Fibroblast of the conjunctiva (primary cell): Measurements from ENCODE around the gene CNTN5.

Experiments used
- DNase-seq: peaks from one replicate; pipeline ENCODE4 v3.0.0-alpha.2; 2010; ENCODE audit warnings: low read depth

The CNTN5 gene

DNA sequence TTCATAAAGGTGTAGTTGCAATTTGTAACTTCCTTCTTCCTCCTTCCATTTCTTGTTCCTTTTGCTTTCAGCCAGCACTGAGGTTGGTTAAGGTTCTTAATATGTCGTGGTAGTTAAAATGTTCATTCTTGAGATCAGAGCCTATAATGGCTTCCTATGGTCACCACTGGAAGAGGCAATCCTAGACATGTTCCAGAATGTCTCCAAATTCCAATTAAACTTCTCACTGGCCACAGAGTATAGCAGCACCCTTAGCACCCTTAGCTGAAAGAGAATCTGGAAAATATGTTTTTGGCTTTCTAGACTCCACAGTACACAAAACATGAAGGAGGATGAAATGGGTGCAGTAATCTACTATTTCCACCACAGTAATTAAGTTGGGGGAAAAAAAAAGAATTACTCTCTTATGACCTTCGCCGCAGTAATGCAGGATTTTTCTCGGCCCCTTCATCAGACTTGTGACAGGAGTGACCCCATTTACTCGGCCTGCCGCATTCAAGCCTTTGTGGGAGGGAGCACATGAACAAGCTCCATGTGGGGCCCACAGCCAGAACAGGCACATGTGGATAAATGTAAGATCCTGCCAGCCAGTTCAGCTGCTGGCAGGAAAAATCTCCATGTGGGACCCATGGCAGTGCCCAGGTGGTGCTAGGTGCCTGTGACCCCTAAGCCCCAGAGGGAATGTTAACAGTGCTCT is 1317.5 kb downstream of the CNTN5 start:
- no peak for DNase-seq

DNA sequence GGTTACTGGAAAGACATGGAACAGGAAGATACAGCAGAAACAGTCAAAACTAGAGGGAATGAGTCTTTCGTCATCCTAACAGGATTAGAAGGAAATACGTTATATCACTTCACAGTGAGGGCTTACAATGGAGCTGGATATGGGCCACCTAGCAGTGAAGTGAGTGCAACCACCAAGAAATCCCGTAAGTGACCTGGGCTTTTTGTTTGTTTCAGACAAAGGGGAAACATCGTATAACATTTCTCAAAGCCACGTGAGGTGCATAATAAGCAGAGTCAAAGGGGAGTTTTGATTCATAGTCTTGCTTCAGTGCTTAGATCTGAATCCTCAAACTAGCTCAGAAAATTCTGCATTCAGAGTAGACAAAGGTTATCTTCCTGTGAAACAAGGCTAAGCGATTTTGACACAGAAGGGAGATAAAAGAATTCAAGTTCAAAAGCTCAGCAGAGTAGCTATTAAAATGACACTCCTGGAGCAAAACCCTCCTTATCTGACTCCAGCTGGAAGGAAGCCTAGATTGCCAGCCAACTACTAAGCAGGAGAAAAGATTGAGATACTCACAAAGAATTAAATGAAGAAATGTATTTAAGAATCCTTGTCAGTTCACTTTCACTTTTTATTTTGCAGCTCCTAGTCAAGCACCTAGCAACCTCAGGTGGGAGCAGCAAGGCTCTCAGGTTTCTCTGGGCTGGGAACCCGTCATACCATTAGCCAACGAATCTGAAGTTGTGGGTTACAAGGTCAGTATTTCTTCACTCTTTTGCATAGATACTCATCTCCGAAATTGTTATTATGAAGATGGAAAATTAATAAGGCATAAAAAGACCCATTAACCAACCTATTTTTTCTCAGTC is 1319.9 kb downstream of the CNTN5 start:
- no peak for DNase-seq

DNA sequence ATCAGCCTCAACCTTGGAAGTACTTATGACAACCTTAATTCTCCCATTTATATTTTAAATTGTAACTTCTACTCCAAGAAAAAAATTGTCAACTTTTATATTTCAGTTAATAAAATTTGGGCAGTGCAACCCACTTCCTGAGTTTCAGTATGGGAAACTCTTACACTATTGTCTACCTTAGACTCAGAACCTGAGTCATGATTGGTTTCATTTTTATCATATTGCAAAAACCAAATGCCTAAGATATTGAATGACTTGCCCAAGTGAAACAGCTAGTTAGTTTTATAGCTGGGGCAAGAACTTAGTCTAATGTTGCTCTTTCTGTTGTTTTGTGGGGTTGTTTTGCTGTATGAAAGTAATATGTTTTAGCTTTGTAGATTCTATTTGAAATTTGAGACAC is 1332.3 kb downstream of the CNTN5 start:
- DNase-seq, result no peak

GRCh38 chr11:100354736-100355135 is 1334.0 kb downstream of the CNTN5 start:
- DNase-seq, result no peak

DNA sequence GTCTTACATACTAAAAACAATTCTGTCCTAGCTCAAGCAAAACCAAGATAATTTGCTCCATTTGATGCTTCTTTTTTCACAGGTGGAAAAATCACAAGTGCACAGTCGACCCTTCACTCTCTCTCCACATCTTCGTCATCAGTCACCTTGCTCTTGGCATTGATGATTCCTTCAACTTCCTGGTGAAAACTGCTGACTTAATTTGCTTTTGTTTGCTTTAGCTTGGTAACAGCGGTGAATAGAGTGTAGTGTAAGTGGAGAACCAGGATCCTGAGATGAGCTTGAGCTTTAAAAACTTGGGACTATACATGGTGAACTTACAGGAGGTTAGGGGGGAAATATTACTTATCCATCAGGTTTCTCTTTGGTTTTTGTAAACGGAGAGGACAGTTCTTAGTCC is 1335.3 kb downstream of the CNTN5 start:
- DNase-seq, result no peak

GRCh38 chr11:100359281-100359680 is 1338.5 kb downstream of the CNTN5 start:
- DNase-seq, result no peak

GRCh38 chr11:100367892-100368291 is 1347.1 kb downstream of the CNTN5 start:
- DNase-seq, result no peak

DNA sequence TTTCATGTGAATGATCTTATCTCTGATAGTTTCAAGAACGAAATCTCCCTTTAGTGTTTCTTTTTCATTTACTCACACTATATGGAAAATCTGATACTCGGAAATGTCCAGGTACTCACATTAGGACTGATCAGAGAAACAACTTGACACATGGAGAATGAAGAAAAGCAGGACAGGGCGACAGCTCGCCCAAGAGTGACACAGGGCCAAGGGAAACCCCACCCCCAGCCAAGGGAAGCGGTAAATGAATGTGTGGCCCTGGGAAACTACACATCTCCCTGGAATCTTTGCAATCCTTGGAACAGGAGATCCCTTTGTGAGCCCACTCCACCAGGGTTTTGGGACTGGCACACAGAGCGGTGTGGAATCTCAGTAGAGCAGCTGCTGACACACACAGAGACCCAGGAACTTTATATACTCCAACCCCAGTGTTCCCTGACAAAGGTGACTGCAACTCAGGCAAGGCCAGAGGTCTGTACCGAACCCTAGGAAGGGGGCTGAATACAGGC is 1362.7 kb downstream of the CNTN5 start:
- DNase-seq, result no peak

GRCh38 chr11:100396266-100396665 is 1375.5 kb downstream of the CNTN5 start:
- no peak for DNase-seq

GRCh38 chr11:100397401-100397800 is 1376.7 kb downstream of the CNTN5 start:
- no peak for DNase-seq

GRCh38 chr11:100403816-100404215 is 1383.1 kb downstream of the CNTN5 start:
- DNase-seq, result no peak

DNA sequence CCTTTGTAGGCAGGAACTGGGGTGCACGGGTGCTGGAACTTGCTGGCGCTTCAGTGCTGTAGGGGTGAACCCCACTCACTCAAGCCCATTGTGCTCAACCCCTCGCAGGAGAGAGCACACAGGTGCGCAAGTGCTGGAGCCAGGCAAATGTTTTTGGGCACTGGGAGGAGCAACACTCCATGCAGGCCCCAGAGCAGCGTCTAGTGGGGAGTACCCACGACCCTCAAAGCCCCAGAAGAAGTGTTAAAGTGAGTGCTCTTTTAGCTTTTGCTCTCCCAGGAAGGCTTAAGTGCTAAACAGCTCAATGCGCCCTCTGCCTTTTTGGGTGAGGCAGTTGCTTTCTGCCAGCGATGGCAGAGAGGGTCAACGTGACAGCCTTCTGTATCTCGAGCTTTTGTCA is 1384.2 kb downstream of the CNTN5 start:
- no peak for DNase-seq
